CD4-positive, alpha-beta T cell treated with Interleukin-2 at 100 ng/mL for 4 hours (primary cell): ENCODE data around the gene ASIC1.

Experiments
- DNase-seq: peaks from one replicate; pipeline ENCODE4 v3.0.0-alpha.2; 2020; ENCODE audit warnings: low spot score

The ASIC1 gene

GRCh38 chr12:50110127-50110761 is 52.8 kb downstream of the ASIC1 start:
- no peak for DNase-seq

- no peak for DNase-seq
These were observed 53.5 kb downstream of the ASIC1 start for GRCh38 chr12:50110762-50111351.

GRCh38 chr12:50111395-50111692 is 53.9 kb downstream of the ASIC1 start:
- no peak for DNase-seq

GRCh38 chr12:50111693-50112455 is 54.5 kb downstream of the ASIC1 start, which contains the start of gene COX14:
Gene COX14 (plus strand): TSS chr12:50112236. CDS start chr12:50120044, 7,808 bp downstream.
- peak; percentile 99 for DNase-seq

- no peak for DNase-seq
These were observed 55.2 kb downstream of the ASIC1 start for GRCh38 chr12:50112456-50113218.

- DNase-seq, result no peak
These were observed 59.7 kb downstream of the ASIC1 start for GRCh38 chr12:50117057-50117622.

GRCh38 chr12:50119387-50119786 is 62.0 kb downstream of the ASIC1 start:
- DNase-seq, result no peak

- no peak for DNase-seq
These were observed 63.1 kb downstream of the ASIC1 start for GRCh38 chr12:50120521-50120920.

- no peak for DNase-seq
These were observed 63.6 kb downstream of the ASIC1 start for GRCh38 chr12:50120953-50121352.

GRCh38 chr12:50121641-50122040 is 64.2 kb downstream of the ASIC1 start:
- DNase-seq, result no peak

- DNase-seq, result no peak
These were observed 65.8 kb downstream of the ASIC1 start for GRCh38 chr12:50123203-50123602.

- DNase-seq, result no peak
These were observed 70.2 kb downstream of the ASIC1 start for GRCh38 chr12:50127546-50127945.

- no peak for DNase-seq
These were observed 71.9 kb downstream of the ASIC1 start for GRCh38 chr12:50129290-50129689.

- peak; percentile 66 for DNase-seq
These were observed 75.2 kb downstream of the ASIC1 start for GRCh38 chr12:50132505-50133135.
